Endodermal cell (in vitro differentiated cells): Measurements from ENCODE around the gene TXK. TPM values are rescaled to one million over a fixed set of nuclear protein-coding genes. Genes with fewer than 3 reads are reported as not detected.
A peak's percentile ranks its signal among the peaks of the same experiment; 100 is the strongest.

Experiments
- DNase-seq: peaks from one replicate; pipeline ENCODE4 v3.0.0-alpha.2; 2017
- H3K27ac ChIP-seq: 2 replicates; pipeline ENCODE4 v1.5.1; 2013; ENCODE audit warnings: mild to moderate bottlenecking, low read depth, low read length, moderate library complexity
- H3K27me3 ChIP-seq: 2 replicates; pipeline ENCODE4 v1.6.1; 2013; ENCODE audit warnings: mild to moderate bottlenecking, low read length, moderate library complexity; ENCODE audit not compliant: insufficient read depth, control insufficient read depth, poor library complexity, severe bottlenecking
- H3K36me3 ChIP-seq: 2 replicates; pipeline ENCODE4 v1.7.0; 2013; ENCODE audit warnings: mild to moderate bottlenecking, low read length, moderate library complexity; ENCODE audit not compliant: control insufficient read depth, insufficient read depth
- H3K4me1 ChIP-seq: one replicate; pipeline ENCODE4 v1.7.0; 2013; ENCODE audit warnings: low read length; ENCODE audit not compliant: control insufficient read depth, insufficient read depth
- H3K4me3 ChIP-seq: 2 replicates; pipeline ENCODE4 v1.5.1; 2013; ENCODE audit warnings: mild to moderate bottlenecking, low read length, moderate library complexity
- H3K9ac ChIP-seq: 2 replicates; pipeline ENCODE4 v1.6.1; 2013; ENCODE audit warnings: mild to moderate bottlenecking, low read length, moderate library complexity; ENCODE audit not compliant: poor library complexity, severe bottlenecking; ENCODE audit errors: extremely low read depth
- H3K9me3 ChIP-seq: 2 replicates; pipeline ENCODE4 v1.6.1; 2013; ENCODE audit warnings: mild to moderate bottlenecking, low read length, moderate library complexity; ENCODE audit not compliant: control insufficient read depth
- H3K27ac Mint-ChIP-seq: 2 replicates; pipeline ENCODE4 v1.8.0; 2020; ENCODE audit warnings: mixed read lengths
- H3K27me3 Mint-ChIP-seq: 2 replicates; pipeline ENCODE4 v1.8.0; 2021; ENCODE audit warnings: mild to moderate bottlenecking, mixed read lengths; ENCODE audit not compliant: insufficient read depth
- H3K36me3 Mint-ChIP-seq: 2 replicates; pipeline ENCODE4 v1.8.0; 2020; ENCODE audit warnings: low read depth, mixed read lengths
- H3K4me1 Mint-ChIP-seq: 2 replicates; pipeline ENCODE4 v1.8.0; 2020; ENCODE audit warnings: mixed read lengths
- H3K4me3 Mint-ChIP-seq: 2 replicates; pipeline ENCODE4 v1.8.0; 2020; ENCODE audit warnings: mild to moderate bottlenecking, moderate library complexity, mixed read lengths
- H3K9me3 Mint-ChIP-seq: 2 replicates; pipeline ENCODE4 v1.8.0; 2020; ENCODE audit warnings: mild to moderate bottlenecking, mixed read lengths
- CTCF ChIP-seq: fragments of 200-600 bp; sonication (generic); conservative IDR thresholded peaks from 2 replicates; pipeline ENCODE4 v1.5.0; 2021; ENCODE audit warnings: antibody characterized with exemption, mild to moderate bottlenecking
- WGBS, 2 experiments: methylation state at CpG; one replicate each; pipeline versions ENCODE4 v1.1.5 to v1.1.7; 2013; ENCODE audit warnings: missing lambda C conversion rate in 2 of 2, mixed read lengths in 1 of 2; ENCODE audit not compliant: insufficient coverage in 1 of 2, insufficient read length in 1 of 2; 5-methylcytosine and 5-hydroxymethylcytosine counted together
- total RNA-seq, 2 donors: library from RNA; stranded (reverse); fragmentation: NEBNext Ultra II Directional in 1 of 2; extraction: Animal tissue kit (Norgen Biotek cat#: 25700) in 1 of 2; gene quantifications; 2 replicates in 1 of 2; 3 replicates in 1 of 2; pipeline ENCODE4 v1.2.1, GENCODE V29; 2021

TXK gene
- total RNA-seq, 2 donors from 2014 or later, result 0.66 to 0.68 TPM

DNA sequence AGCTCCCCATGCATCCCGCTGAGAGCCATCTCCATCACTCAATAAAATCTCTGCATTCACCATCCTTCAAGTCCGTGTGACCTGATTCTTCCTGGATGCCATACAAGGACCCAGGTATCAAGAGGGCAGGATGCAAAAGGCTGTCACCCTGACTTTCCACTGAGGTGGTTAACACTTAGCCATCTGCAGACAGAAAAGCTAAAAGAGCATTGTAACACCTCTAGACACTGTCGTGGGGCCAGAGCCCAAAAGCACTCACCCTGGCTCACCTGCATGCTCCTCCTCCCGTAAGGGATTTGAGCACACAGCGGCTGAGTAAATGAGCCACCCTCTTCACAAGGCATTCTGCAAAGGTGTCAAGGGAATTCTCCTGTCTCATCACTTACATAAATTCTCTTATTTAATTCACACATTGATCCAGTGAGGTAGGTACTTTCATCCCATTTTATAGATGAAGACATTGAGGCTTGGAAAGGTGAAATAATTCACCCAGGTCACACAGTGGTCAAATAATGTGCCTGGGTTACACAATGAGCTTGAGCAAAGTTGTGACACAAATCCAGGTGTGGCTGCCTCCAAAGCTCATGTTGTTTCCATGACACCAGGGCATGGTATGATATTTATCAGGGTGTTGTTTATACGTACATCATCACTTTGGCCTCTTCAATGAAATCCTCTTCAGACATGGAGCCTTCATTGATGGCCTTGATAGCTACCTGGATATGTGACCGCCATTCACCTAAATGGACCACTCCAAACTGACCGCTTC lies 48.0 kb downstream of the TXK start:
- Histone ChIP-seq H3K4me3 (no peak overlapping the region), H3K27me3 (no peaks in the 10 kb centered on the region), H3K27ac (no peak overlapping the region), H3K9ac (no peak overlapping the region), H3K36me3 (no peaks in the 10 kb centered on the region), H3K9me3 (no peaks in the 10 kb centered on the region), H3K4me1 (no peaks in the 10 kb centered on the region)
- DNase-seq, result no peak
- H3K9me3 Mint-ChIP-seq, result peaks cover 5% of the 10 kb centered on the region
- no peaks in the 10 kb centered on the region for H3K4me1 Mint-ChIP-seq
- no peak for TF ChIP-seq CTCF
- H3K27ac Mint-ChIP-seq, result no peak overlapping the region
- no peak overlapping the region for H3K4me3 Mint-ChIP-seq
- H3K27me3 Mint-ChIP-seq, result peaks cover 14% of the 10 kb centered on the region
- no peaks in the 10 kb centered on the region for H3K36me3 Mint-ChIP-seq
- WGBS, 2 experiments, result 54 to 69% methylated on average over 5 to 8 of the region's 8 CpGs

- Mint-ChIP-seq H3K27ac (no peak overlapping the region), H3K27me3 (peaks cover 14% of the 10 kb centered on the region), H3K36me3 (no peaks in the 10 kb centered on the region), H3K9me3 (peaks cover 5% of the 10 kb centered on the region), H3K4me1 (peaks cover 15% of the 10 kb centered on the region), H3K4me3 (no peak overlapping the region)
- Histone ChIP-seq H3K4me3 (no peak overlapping the region), H3K27me3 (no peaks in the 10 kb centered on the region), H3K9ac (no peak overlapping the region), H3K27ac (no peak overlapping the region), H3K36me3 (no peaks in the 10 kb centered on the region), H3K4me1 (no peaks in the 10 kb centered on the region), H3K9me3 (no peaks in the 10 kb centered on the region)
- peak; percentile 36 for TF ChIP-seq CTCF
- DNase-seq, result no peak
- WGBS, 2 experiments, result 80 to 83% methylated on average over 2 of the region's 2 CpGs
Observed at GRCh38 chr4:48082956-48083355, 51.1 kb downstream of the TXK start.

- H3K4me1 Mint-ChIP-seq, result peaks cover 20% of the 10 kb centered on the region
Observed at GRCh38 chr4:48081196-48081595, 52.9 kb downstream of the TXK start.

More at GRCh38 chr4:48081196-48081595, 52.9 kb downstream of the TXK start:
- Histone ChIP-seq H3K27me3 (no peaks in the 10 kb centered on the region), H3K36me3 (no peaks in the 10 kb centered on the region), H3K9ac (no peak overlapping the region), H3K4me3 (no peak overlapping the region), H3K9me3 (no peaks in the 10 kb centered on the region), H3K4me1 (no peaks in the 10 kb centered on the region), H3K27ac (no peak overlapping the region)
- DNase-seq, result no peak
- no peak overlapping the region for H3K4me3 Mint-ChIP-seq
- WGBS, 2 experiments, result 93 to 100% methylated on average over 1 of the region's 1 CpG
- H3K9me3 Mint-ChIP-seq, result peaks cover 5% of the 10 kb centered on the region
- no peak for TF ChIP-seq CTCF
- no peak overlapping the region for H3K27ac Mint-ChIP-seq
- no peaks in the 10 kb centered on the region for H3K36me3 Mint-ChIP-seq
- peaks cover 14% of the 10 kb centered on the region for H3K27me3 Mint-ChIP-seq
